ENCODE measurements around the gene GABARAP. TPM values are rescaled to one million over a fixed set of nuclear protein-coding genes. Genes with fewer than 3 reads are reported as not detected.

GABARAP gene
- total RNA-seq, 1 experiment from 2014 or later: 296 TPM

DNA sequence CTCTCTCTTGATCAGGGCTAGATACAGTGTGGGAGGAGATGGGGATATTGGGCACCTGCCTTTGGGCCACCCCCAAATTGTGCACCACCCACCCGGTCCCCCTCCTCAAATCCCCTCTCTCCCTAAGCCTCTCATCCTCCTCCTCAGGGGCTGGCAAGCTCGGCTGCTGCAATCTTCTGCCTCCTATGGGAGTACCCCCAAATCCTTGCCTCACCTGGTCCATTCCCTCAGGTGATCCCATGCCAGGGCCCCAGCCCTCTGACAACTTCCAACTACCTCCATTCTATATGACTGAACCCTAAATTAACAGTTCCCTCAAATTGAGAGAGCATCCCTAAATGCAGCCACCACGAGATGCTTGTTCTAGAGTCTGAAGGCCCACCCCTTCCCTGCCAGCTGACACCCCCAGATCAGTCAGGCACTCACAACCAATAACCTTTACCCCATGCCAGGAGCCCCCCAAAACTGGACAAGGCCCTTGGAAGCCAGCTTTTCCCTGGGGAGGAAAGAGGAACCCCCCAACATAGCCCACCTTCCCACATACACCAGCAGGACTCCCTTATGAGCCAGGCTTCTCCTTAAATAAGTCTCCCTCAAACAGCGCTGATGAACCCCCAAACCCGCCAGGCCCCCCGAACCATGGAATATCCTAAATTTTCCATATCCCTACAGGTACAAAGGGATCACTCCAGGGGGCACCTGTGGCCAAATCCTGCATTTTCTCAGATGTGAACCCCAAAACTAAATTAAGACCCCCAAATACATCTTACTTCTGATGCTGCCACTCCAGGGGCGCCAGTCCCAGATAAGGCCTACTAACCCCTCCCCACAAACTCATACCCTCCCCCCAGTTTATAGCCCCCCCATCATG is 25.8 kb downstream of the GABARAP start:
- in situ Hi-C loops (cut with HindIII; ENCODE audit: low pct_unique_long_range_greater_than_20kb, low sequenced_read_pairs): no loop called here
- no peak for DNase-seq (ENCODE audit: low read depth)

DNA sequence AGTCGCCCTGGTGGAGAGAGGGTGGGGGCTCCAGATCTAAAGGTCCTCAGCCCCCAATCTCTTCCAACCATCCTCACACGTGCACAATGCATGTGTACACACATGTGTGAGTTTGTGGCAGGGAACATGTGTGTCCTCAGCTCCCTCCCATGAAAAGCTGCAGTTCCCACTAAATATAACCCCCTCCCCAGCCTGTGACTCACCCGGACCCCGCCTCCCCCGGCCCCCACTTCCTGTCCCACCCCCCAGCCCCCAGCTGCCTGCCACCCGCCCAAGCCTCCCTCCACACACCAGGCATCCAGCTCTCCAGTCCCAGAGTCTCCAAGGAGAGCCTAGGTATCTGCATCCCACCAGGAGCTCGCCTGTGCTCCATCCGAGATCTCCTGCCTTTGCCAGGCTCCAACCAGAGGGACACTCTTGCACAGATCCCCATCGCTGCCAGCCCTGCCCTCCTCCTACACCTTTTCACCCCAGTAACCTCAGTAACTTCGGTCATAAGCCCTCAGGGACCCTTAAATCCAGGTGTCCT is 26.5 kb downstream of the GABARAP start:
- in situ Hi-C loops (cut with HindIII; ENCODE audit: low pct_unique_long_range_greater_than_20kb, low sequenced_read_pairs): no loop called here
- no peak for DNase-seq (ENCODE audit: low read depth)

DNA sequence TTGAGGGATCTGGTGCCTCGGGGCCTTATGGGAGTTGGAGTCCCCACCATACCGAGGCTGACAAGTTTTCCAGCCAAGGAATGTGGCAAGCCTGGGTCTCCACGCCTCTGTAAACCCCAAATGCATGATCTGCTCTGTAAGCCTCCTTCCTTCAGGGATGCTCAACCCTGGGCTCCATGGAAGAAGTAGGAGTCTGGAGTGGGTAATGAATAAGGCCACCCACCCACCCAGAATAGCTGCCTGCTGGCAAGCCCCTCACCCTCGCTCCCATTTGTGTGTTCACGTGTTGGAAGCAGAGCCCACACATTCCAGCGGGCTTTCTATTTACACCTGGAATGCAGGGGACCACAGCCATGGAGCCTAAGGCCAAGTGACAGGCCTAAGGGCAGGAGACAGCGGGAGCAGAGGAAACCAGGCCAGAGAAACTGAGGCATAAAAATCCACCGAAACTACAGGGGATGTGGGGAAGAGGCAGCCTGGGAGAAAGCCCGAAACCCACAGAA is 27.1 kb downstream of the GABARAP start:
- in situ Hi-C loops (cut with HindIII; ENCODE audit: low pct_unique_long_range_greater_than_20kb, low sequenced_read_pairs): no loop called here
- DNase-seq (ENCODE audit: low read depth): no peak

DNA sequence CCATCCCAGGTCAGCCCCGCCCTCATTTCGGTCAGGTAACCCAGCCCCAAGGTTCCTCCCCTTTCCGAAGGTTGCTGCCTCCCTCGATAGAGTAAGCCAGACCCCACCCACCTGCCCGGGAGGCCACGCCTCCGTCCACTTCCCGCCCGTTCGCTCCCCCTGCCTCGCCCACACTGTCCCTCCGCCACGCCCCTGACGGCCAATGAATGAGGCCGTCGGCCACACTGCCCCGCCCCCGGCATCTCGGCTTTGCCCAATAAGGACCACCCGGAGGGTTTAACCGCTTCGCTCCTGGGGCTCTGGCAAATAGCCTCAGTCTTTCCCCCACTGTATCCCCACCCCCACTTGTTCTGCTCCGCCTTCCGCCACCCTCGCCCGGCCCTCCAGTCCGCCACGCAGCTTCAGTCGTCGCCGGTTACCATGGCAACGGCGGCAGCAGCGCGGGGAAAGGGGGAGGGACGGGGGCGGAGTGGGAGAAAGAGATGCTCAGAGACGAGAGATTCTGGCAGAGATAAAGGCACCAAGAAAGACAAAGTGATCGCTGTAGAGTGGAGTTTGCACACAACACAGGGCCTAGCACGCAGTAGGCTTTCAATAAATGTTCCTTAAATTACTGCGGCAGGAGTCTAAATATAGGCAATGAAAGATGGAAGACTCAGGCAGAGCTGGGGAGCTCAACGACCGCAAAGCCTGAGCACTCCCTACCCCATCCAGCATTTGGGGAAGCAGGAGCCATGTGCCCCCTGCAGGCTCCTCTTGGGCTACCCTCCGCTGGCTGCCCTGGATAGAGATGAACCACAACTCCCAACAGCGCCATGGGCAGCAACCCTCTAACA is 27.7 kb downstream of the GABARAP start:
- in situ Hi-C loops (cut with HindIII; ENCODE audit: low pct_unique_long_range_greater_than_20kb, low sequenced_read_pairs): no loop called here
- DNase-seq (ENCODE audit: low read depth): peak; percentile 96

DNA sequence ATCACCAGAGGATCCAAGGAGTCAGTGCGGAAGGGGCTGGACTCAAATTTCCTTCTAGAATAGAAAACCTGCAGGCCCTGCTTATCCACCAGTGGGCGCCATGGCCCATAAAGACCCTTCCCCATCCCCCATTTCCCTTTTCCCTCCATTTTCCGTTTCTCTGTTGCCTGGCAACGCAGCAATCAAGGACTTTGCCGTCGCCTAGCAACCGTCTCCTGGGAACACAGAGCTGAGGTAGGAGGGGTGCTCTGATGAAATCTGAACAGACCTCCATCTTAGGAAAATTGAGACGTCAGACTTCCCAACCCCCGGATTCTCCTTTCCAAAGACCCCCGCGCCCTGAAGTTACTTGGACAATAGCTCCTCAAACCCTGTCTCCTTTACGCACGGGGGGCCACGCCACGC is 28.4 kb downstream of the GABARAP start:
- DNase-seq (ENCODE audit: low read depth): no peak
- in situ Hi-C loops (cut with HindIII; ENCODE audit: low pct_unique_long_range_greater_than_20kb, low sequenced_read_pairs): no loop called here

DNA sequence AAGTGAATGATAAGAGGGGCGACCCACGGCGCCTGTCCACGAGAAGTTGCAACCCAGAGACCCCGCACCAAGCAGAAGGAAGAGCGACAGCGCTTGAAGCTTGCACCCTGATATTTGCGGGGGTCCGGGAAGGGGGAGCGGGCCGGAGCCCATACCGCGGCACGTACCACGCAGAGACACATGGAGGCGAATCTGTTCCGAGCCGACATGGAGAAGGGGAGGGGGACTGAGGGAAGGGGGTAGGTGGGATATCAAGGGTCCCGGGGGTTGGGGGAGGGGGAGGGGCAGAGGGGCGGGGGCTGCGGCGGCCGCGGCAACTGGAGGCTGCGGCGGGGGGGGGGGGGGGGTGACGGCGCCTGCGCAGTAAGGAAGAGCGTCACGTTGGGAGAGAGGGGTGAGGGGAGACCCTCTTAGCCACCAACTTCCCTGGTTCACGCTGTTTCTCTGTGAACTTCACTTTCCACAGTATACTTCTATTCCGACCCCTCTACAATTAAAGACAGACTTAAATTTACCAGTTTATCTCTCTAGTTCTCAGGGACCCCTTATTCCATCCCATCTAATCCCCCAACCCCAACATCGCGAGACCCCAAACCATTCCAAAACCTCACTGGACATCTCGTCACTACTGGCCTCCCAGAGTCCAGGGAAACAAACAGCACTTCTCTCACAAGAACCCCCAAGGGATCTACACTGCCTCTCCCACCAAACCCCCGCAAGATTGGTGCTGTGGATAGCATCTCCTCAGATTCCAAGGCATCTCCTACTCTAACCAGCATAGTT is 30.6 kb downstream of the GABARAP start:
- DNase-seq (ENCODE audit: low read depth): no peak
- in situ Hi-C loops (cut with HindIII; ENCODE audit: low pct_unique_long_range_greater_than_20kb, low sequenced_read_pairs): no loop called here

DNA sequence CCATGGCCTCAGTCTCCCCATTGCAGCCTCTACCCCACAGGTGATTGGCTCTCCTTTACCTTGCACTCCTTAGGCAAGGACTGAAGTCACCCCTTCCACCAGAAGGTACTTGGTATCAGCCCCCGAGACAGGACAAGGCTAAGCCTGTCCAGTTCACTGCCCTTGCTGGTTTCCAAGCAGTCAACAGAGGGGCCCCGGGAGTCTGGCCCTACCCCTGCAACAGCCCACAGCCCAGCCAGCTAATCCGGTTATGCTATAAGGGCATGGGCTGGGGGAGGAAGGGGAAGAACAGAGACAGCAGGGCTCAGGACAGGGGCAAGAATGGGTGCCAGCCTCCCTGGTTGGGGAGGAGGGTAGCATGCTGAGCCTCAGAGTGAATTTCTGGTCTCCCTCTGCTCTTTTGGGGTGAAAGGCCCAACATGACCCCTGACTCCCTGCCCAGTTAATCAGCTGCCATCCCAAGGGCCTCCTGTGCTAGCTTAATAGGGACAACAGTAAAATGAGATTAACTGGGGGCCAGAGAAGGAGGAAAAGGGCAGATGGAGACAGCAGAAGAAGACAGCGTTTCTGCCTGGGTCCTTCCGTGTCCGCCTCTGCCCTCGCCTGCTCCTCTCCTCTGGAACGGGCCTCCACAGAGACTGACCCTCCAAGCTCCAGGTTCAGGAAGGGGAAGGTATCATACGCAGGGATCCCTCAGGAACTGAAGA is 33.3 kb downstream of the GABARAP start:
- in situ Hi-C loops (cut with HindIII; ENCODE audit: low pct_unique_long_range_greater_than_20kb, low sequenced_read_pairs): no loop called here
- DNase-seq (ENCODE audit: low read depth): no peak

DNA sequence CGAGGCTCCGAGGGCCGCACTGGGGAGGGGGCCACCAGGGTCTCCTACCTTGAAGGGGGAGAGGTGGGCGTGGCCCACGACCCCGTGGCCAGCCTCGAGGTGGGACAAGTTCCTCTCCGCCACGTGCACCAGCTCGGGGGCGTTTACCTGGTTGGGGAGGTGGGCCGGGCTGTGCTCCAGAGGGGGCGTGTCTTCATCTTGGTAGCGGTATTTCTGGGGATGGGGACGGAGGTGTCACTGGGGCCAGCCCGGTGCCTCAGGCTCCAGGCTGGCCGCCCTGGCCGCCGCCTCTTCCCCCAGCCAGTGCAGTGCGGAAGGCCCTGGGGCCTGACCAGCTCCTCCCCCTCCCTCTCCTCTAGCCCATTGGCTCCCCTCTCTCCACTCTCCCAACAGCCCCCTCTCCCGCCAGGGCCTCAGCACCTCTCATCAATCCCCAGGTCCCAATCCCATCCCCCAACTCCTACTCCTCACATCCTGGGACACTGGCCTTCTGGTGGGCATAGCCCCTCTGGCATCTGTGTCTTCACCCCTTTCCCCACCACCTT is 34.1 kb downstream of the GABARAP start:
- in situ Hi-C loops (cut with HindIII; ENCODE audit: low pct_unique_long_range_greater_than_20kb, low sequenced_read_pairs): no loop called here
- DNase-seq (ENCODE audit: low read depth): no peak

DNA sequence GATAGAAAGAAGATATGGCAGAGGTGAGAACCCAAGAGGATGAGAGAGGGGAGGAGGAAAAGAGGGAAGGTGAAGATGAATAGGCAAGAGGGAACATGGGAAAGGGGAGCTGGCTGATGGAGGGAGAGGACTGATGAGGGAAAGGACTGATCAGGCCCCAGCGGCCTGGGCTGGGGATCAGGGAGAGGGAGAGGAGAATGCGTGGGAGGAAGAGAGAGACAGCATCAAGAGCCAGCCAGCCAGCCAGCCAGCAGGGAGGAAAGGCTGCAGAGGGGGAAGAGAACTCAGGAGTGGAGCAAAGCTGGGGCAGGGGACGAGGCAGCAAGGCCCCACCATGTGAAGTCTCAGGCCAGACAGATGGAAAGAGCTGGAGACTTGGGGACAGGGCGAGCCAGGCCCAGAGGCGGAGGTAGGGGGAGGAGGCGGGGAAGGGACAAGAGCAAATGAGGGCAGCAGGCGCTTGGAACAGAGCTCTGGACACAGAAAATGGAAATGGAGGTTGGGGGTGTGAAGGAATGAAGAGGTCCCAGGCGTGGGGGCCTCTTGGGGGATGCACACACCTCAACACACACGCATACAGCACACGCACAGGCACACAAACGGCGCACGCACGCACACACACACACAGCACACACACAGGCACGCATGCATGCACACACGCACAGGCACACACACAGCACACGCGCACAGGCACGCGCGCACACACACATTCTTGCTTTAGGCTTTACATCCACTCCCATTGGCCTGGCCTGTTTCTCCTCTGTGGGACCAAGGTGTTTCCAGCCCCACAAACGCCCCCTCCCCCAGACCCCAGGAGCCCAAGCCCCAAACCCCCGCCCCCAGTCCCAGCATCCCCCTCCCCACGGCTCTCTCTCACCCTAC is 34.9 kb downstream of the GABARAP start:
- DNase-seq (ENCODE audit: low read depth): no peak
- in situ Hi-C loops (cut with HindIII; ENCODE audit: low pct_unique_long_range_greater_than_20kb, low sequenced_read_pairs): no loop called here

DNA sequence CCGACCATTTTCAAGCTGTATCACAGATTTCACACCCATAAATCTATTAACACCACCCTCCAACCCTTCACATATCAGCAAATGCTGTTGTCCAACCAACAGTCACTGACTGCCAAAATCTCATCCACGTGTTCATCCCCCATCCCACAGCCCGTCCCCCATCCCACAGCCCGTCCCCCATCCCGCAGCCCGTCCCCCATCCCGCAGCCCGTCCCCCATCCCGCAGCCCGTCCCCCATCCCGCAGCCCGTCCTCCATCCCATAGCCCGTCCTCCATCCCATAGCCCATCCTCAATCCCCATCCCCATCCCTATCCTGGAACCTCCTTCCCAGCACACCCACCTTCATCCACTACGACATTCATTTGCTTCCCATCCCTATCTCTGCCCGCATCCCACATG is 36.7 kb downstream of the GABARAP start:
- in situ Hi-C loops (cut with HindIII; ENCODE audit: low pct_unique_long_range_greater_than_20kb, low sequenced_read_pairs): no loop called here
- no peak for DNase-seq (ENCODE audit: low read depth)

DNA sequence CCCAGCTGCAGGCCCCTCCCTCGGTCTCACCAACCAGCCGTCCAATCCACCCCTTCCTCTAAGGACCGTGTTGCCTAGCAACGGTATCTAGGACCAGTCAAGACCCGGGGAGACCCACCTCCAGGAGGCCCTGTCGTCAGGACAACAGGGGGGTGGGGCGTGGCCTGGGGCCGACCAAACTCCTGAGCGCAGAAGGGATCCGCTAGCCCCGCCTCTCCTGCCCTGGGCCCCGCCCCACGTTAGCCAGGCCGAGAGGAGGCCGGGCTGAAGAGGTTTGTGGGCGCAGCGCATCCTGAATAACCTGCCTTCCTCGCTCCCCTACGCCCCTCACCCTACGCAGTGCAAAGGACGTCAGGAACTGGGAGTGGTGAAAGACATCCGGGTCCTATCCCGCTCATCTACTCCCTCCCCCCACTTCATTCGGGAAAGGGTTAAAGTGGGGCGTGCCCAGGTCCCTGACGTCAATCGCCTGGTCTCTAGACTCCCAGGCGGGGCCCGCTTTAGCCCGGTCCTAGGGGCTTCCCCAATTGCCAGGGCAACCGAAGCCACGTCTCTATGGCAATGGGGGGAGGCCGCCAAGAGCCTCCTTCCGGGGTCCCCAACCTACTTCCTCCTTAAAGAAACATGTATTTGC is 37.3 kb downstream of the GABARAP start:
- peak; percentile 60 for DNase-seq (ENCODE audit: low read depth)
- in situ Hi-C loops (cut with HindIII; ENCODE audit: low pct_unique_long_range_greater_than_20kb, low sequenced_read_pairs): no loop called here

DNA sequence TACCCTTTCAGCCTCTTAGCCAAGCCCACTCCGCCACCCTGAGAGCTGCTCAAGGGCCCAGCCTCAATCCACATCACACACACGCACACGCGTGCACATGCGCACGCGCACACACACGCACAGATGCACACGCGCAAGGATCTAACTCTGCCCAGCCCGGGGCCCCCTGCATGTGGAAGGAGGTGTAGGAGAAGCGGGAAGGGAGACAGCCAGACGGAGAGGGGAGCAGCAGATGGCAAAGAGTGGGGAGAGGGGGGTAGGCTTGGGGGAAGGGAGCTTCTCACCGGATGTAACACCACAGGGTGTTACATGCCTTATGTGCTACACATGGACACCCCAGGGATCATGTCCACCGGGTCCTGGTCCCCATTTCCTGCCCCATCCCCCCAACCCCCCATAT is 37.9 kb downstream of the GABARAP start:
- in situ Hi-C loops (cut with HindIII; ENCODE audit: low pct_unique_long_range_greater_than_20kb, low sequenced_read_pairs): no loop called here
- DNase-seq (ENCODE audit: low read depth): no peak

DNA sequence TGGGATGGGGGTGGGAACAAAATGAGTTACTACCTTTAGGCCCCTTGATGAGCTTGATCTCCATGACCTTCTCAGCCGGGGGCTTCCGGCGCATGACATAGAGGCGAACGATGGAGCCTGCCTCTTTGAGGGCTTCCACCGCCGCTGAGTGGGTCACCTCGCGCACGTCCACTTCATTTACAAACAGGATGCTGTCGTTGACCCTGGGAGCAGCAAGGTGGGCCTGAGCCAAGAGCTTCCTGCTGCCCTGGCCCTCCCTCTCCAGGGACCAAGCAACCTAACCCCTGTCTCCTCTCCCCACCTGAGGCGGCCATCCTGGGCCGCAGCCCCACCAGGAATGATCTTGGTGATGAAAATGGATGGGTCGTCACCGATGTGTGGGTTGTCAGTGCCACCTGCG is 38.9 kb downstream of the GABARAP start:
- no peak for DNase-seq (ENCODE audit: low read depth)
- in situ Hi-C loops (cut with HindIII; ENCODE audit: low pct_unique_long_range_greater_than_20kb, low sequenced_read_pairs): no loop called here

DNA sequence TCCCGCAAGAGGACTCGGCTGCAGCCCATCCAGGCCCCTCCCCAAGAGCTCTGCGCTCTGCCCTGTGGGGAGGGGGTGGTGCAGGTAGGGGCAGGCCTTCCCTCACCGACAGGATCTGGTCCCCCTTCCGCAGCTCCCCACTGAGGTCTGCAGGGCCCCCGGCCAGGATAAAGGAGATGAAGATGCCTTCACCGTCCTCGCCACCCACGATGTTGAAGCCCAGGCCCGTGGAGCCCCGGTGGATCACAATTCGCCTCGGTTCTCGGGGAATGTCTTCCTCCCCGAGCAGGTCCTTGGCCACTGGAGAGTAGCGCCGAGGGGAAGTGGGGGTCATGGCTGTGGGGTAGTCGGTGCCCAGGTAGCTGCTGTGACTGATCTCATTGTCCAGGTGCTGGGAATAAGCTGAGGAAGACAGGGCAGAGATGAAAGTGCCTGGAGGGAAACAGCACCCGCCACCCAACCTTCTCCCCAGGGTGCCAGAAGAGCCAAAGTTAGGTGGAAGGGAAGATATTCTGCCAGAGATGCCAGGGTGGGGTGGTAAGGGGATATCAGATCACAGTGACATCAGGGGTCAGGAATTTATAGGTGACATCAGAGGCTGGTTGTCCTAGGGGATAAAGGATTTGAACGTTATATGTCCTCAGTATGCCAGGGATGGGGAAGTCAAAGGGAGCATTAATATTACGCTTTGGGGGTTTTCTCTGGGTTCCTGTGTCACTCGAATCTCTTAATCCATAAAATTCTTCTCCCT is 45.4 kb downstream of the GABARAP start:
- in situ Hi-C loops (cut with HindIII; ENCODE audit: low pct_unique_long_range_greater_than_20kb, low sequenced_read_pairs): no loop called here

DNA sequence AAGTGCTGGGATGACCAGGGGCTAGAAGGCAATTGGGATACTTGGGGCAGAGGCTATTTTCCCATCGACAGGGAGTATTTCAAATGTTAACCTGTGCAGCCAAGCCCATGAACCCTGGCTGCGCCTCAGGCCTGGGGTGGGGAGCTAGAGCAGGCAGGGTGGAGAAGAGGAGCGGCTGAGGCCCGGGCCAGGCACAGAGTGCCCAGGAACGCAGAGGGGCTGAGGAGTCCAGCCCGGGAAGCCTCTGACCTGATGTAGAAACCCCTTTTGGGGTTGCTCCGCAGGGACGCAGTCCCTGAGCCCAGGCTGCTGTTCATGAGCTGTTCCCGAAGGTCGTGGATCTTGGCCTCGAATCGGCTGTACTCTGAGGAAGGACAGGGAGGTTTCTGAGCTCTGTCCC is 46.3 kb downstream of the GABARAP start:
- in situ Hi-C loops (cut with HindIII; ENCODE audit: low pct_unique_long_range_greater_than_20kb, low sequenced_read_pairs): no loop called here
- no peak for DNase-seq (ENCODE audit: low read depth)

More for the DNA sequence above, 45.4 kb downstream of the GABARAP start:
- DNase-seq (ENCODE audit: low read depth): no peak
